Endothelial cell of umbilical vein (primary cell): ENCODE data around the gene NUBPL. TPM values are rescaled to one million over a fixed set of nuclear protein-coding genes. Genes with fewer than 3 reads are reported as not detected.

Experiments
- BruUV-seq: library from RNA; stranded (reverse); fragments of 400-500 nt; replicated peaks from 2 replicates; lab custom pipeline; 2021; lab: Mats Ljungman, UMichigan
- CTCF ChIA-PET: fragments of 300-600, 350-600 bp; sonication (Branson Sonifier 250); formaldehyde crosslinking; loops from one replicate; lab custom pipeline; 2021; ENCODE audit warnings: antibody characterized with exemption, inconsistent platforms; lab: Charles Lee
- POLR2A ChIA-PET: fragments of 300-600, 350-600 bp; sonication (Branson Sonifier 250); formaldehyde crosslinking; loops from one replicate; lab custom pipeline; 2021; ENCODE audit warnings: antibody characterized with exemption, inconsistent platforms; lab: Charles Lee
- DNase-seq: peaks from one replicate; pipeline ENCODE4 v3.0.0-alpha.2; 2011; ENCODE audit warnings: low read depth, low spot score
- FAIRE-seq: peaks from 2 replicates; lab custom pipeline; 2011; peaks lifted over from hg19 to GRCh38; lab: Jason Lieb, UNC
- H2AFZ ChIP-seq: 2 replicates; pipeline ENCODE4 v1.6.0; 2012; ENCODE audit warnings: low read depth, low read length, control low read depth, inconsistent platforms
- H3K27ac ChIP-seq: 2 replicates; pipeline ENCODE4 v1.5.1; 2011; ENCODE audit warnings: low read depth, mild to moderate bottlenecking, control low read depth, low read length, moderate library complexity; ENCODE audit not compliant: insufficient read depth
- H3K27me3 ChIP-seq, 2 experiments: 2 replicates each; pipeline versions ENCODE4 v1.6.0 to v1.6.1; 2011; ENCODE audit warnings: low read length in 2 of 2, mixed read lengths in 1 of 2; ENCODE audit not compliant: control insufficient read depth in 2 of 2, insufficient read depth in 2 of 2
- H3K36me3 ChIP-seq, 2 experiments: 2 replicates in 1 of 2; 3 replicates in 1 of 2; pipeline ENCODE4 v1.5.1; 2011; ENCODE audit warnings: low read length in 2 of 2, mild to moderate bottlenecking in 1 of 2, moderate library complexity in 1 of 2; ENCODE audit not compliant: control insufficient read depth in 2 of 2, insufficient read depth in 2 of 2; ENCODE audit errors: extremely low read depth in 1 of 2
- H3K4me1 ChIP-seq: 3 replicates; pipeline ENCODE4 v1.5.1; 2011; ENCODE audit warnings: mild to moderate bottlenecking, low read length; ENCODE audit not compliant: control insufficient read depth, insufficient read depth; ENCODE audit errors: extremely low read depth
- H3K4me2 ChIP-seq: 2 replicates; pipeline ENCODE4 v1.6.1; 2011; ENCODE audit warnings: low read length, control low read depth, mixed read lengths; ENCODE audit not compliant: insufficient read depth
- H3K4me3 ChIP-seq, 3 experiments: fragments of 200-600 bp in 1 of 3; sonication (generic), shearing (Covaris generic) in 1 of 3; replicated peaks in 1 of 3; 2 replicates each; pipeline ENCODE4 v1.5.1; 2011 to 2016; ENCODE audit warnings: control low read depth in 3 of 3, low read length in 3 of 3, mild to moderate bottlenecking in 2 of 3, inconsistent platforms in 1 of 3, low read depth in 1 of 3, moderate library complexity in 1 of 3; ENCODE audit not compliant: insufficient read depth in 1 of 3
- H3K79me2 ChIP-seq: 2 replicates; pipeline ENCODE4 v1.6.0; 2012; ENCODE audit warnings: low read length, inconsistent platforms; ENCODE audit not compliant: control insufficient read depth, insufficient read depth
- H3K9ac ChIP-seq: replicated peaks from 2 replicates; pipeline ENCODE3; 2011; ENCODE audit warnings: low read length, control low read depth; ENCODE audit not compliant: insufficient read depth; ENCODE audit errors: extremely low read depth
- H3K9me1 ChIP-seq: replicated peaks from 3 replicates; pipeline ENCODE4 v1.6.0; 2011; ENCODE audit warnings: mild to moderate bottlenecking, low read length; ENCODE audit not compliant: control insufficient read depth, insufficient read depth; ENCODE audit errors: extremely low read depth
- H3K9me3 ChIP-seq: replicated peaks from 2 replicates; pipeline ENCODE4 v1.5.1; 2012; ENCODE audit warnings: low read length, inconsistent platforms; ENCODE audit not compliant: control insufficient read depth, insufficient read depth
- H4K20me1 ChIP-seq: replicated peaks from 2 replicates; pipeline ENCODE3; 2011; ENCODE audit warnings: mild to moderate bottlenecking, low read length; ENCODE audit not compliant: control insufficient read depth, insufficient read depth; ENCODE audit errors: extremely low read depth
- EZH2 ChIP-seq: IDR thresholded peaks from 2 replicates; pipeline ENCODE4 v1.6.1; 2012; ENCODE audit warnings: borderline replicate concordance, low read depth, mild to moderate bottlenecking, moderate library complexity, low read length, inconsistent platforms; ENCODE audit not compliant: severe bottlenecking
- FOS ChIP-seq: IDR thresholded peaks from 2 replicates; pipeline ENCODE4 v1.6.1; 2011; ENCODE audit warnings: mild to moderate bottlenecking, low read length, moderate library complexity, borderline replicate concordance; ENCODE audit not compliant: insufficient read depth
- GATA2 ChIP-seq: IDR thresholded peaks from 2 replicates; pipeline ENCODE4 v1.7.0; 2011; ENCODE audit warnings: low read depth, mild to moderate bottlenecking, moderate library complexity, mixed read lengths, low read length; ENCODE audit not compliant: insufficient read length, insufficient read depth
- JUN ChIP-seq: IDR thresholded peaks from 2 replicates; pipeline ENCODE4 v1.6.1; 2011; ENCODE audit warnings: borderline replicate concordance, low read depth; ENCODE audit not compliant: insufficient read length, insufficient read depth
- MYC ChIP-seq: IDR thresholded peaks from one replicate; pipeline ENCODE4 v1.6.1; 2011; ENCODE audit warnings: mild to moderate bottlenecking, low read depth, low read length
- POLR2A ChIP-seq: IDR thresholded peaks from 2 replicates; pipeline ENCODE4 v1.6.1; 2012; ENCODE audit warnings: low read depth, mild to moderate bottlenecking, control low read depth, low read length
- POLR2AphosphoS5 ChIP-seq: IDR thresholded peaks from 2 replicates; pipeline ENCODE4 v1.6.1; 2012; ENCODE audit warnings: low read depth, mild to moderate bottlenecking, control low read depth, low read length, moderate library complexity; ENCODE audit not compliant: insufficient read depth
- dilution Hi-C: fragments of 300-500 bp; cut with MboI; formaldehyde crosslinking; loops from one replicate; pipeline ENCODE4 v1.15.0; 2019; ENCODE audit warnings: low sequenced_read_pairs; ENCODE audit not compliant: extremely low pct_ligation_motif_present
- intact Hi-C: fragments of 100-400 bp; cut with micrococcal nuclease; formaldehyde crosslinking; loops from one replicate; pipeline ENCODE4 v1.10.0; 2022
- polyA plus RNA-seq, 4 experiments: library from polyadenylated mRNA; depleted of rRNA in 3 of 4; stranded (reverse) in 3 of 4; unstranded in 1 of 4; fragments of >200 nt; gene quantifications; 2 replicates each; pipeline versions ENCODE4 v1.2.1 to v1.2.3, GENCODE V29; 2011 to 2012; ENCODE audit warnings: missing spikeins in 1 of 4
- total RNA-seq: library from RNA; stranded (reverse); gene quantifications from 2 replicates; pipeline ENCODE4 v1.2.3, GENCODE V29; 2021
- TF ChIP-seq, protein P1 (sequence below), 2 donors: IDR thresholded peaks; 1 replicate in 1 of 2; 2 replicates in 1 of 2; pipeline ENCODE4 v1.5.1; 2011; ENCODE audit warnings: low read length in 2 of 2, mild to moderate bottlenecking in 2 of 2, moderate library complexity in 2 of 2, control low read depth in 1 of 2, inconsistent platforms in 1 of 2, low read depth in 1 of 2; ENCODE audit not compliant: insufficient read depth in 1 of 2; ENCODE audit errors: extremely low read depth in 1 of 2
- TF ChIP-seq, protein P2 (sequence below): IDR thresholded peaks from 2 replicates; pipeline ENCODE4 v1.6.1; 2011; ENCODE audit not compliant: insufficient read depth, insufficient read length

The NUBPL gene
- total and polyA plus RNA-seq, 2 donors (not counting 3 experiments of a cell fraction or from before 2014, with no cell fraction given): 2.1 to 12.3 TPM

DNA sequence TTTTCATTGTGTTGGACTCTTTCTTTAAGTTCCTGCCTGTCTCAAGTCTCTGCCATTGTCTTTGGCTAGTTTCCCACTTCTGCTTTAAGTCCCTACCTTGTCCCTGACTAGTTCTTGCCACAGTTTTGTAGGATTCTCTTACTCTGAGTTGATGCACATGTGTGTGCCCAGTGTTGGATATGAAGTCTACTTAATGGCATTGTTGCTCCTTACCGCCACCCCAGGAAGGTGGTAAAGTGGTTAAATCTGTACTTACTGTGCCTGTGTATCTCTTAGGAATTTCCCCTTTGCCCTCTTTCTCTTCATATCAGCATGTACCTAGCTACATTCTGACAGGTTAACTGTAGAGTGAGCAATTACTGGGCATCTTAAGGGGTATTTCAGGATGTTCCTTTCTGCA is 227.1 kb downstream of the NUBPL start:
- intact Hi-C loops: no loop called here
- CTCF ChIA-PET: no interaction called here

More for the DNA sequence above, 227.1 kb downstream of the NUBPL start:
- H3K4me1 ChIP-seq: no peaks in the 10 kb centered on the region
- no peaks in the 10 kb centered on the region for H3K9me3 ChIP-seq
- no peak overlapping the region for H3K4me3 ChIP-seq
- FAIRE-seq (no peak), DNase-seq (no peak)
- POLR2A ChIA-PET: no interaction called here
- no peaks in the 10 kb centered on the region for H3K9me1 ChIP-seq
- H3K27ac ChIP-seq: no peak overlapping the region
- no peaks in the 10 kb centered on the region for H3K36me3 ChIP-seq
- TF ChIP-seq JUN (no peak), EZH2 (no peak), POLR2A (no peak), POLR2AphosphoS5 (no peak), MYC (no peak), FOS (no peak), GATA2 (no peak)
- TF ChIP-seq, protein P1, sequence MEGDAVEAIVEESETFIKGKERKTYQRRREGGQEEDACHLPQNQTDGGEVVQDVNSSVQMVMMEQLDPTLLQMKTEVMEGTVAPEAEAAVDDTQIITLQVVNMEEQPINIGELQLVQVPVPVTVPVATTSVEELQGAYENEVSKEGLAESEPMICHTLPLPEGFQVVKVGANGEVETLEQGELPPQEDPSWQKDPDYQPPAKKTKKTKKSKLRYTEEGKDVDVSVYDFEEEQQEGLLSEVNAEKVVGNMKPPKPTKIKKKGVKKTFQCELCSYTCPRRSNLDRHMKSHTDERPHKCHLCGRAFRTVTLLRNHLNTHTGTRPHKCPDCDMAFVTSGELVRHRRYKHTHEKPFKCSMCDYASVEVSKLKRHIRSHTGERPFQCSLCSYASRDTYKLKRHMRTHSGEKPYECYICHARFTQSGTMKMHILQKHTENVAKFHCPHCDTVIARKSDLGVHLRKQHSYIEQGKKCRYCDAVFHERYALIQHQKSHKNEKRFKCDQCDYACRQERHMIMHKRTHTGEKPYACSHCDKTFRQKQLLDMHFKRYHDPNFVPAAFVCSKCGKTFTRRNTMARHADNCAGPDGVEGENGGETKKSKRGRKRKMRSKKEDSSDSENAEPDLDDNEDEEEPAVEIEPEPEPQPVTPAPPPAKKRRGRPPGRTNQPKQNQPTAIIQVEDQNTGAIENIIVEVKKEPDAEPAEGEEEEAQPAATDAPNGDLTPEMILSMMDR (IDR thresholded peaks at IDR 0.05; ENCODE audit: extremely low read depth in 1 of 2, insufficient read depth in 1 of 2, low read depth in 1 of 2, low read length in 2 of 2): no peak
- TF ChIP-seq, protein P2, sequence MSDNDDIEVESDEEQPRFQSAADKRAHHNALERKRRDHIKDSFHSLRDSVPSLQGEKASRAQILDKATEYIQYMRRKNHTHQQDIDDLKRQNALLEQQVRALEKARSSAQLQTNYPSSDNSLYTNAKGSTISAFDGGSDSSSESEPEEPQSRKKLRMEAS: no peak
- H2AFZ ChIP-seq: no peak overlapping the region
- H4K20me1 ChIP-seq: no peaks in the 10 kb centered on the region
- H3K9ac ChIP-seq: no peak overlapping the region
- dilution Hi-C loops: no loop called here
- H3K79me2 ChIP-seq: no peaks in the 10 kb centered on the region
- BruUV-seq: no TSS peak
- no peak overlapping the region for H3K4me2 ChIP-seq
- no peaks in the 10 kb centered on the region for H3K27me3 ChIP-seq
